ENCODE measurements around the gene EXD3. TPM values are rescaled to one million over a fixed set of nuclear protein-coding genes. Genes with fewer than 3 reads are reported as not detected.
A peak's percentile ranks its signal among the peaks of the same experiment; 100 is the strongest.
"Not testable (repeated sequence)": the region's sequence is repeated elsewhere in the genome, so short reads cannot be mapped to it uniquely, and the experiment has no call there.

The EXD3 gene
- total RNA-seq, 2 donors from 2014 or later: 15.4 to 17.8 TPM

DNA sequence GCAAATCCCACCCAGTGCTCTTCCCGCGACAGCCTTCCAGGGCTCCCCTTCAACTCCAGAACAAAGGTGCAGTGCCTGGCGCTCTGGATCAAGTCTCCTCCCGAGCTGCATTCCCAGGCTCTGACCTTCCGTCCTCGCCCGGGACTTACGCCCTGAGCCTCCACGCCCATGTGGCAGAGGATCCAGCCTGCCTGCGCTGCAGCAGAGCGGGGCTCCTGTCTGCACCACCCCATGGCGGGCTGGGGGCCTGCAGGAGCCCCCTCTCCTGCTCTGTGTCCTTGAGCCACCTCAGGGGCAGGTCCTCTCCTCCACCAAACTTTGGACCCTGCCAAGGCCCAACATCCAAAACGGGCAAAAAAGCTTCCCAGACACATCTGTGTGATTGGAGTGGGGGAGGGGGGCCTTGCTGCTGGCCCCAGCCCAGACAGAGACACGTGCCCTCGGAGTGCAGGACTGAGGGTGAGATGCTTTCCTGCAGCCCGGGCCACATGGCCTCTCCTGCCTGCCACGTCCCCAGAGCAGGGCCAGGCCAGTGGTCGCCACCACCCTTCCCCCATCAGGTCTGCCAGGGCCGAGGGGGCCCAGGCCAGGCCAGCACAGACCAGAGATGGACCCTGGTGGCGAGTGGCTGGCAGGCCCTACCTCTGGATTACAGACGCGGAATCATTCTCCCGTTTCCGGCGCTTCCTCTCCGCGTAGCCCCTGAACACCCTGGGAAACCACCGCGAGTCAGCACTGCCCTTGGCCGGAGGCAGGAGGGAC lies 31.8 kb upstream of the EXD3 start:
- Mint-ChIP-seq H3K36me3 (ENCODE audit: low read depth) (no peaks in the 10 kb centered on the region), H3K4me1 (peaks cover 15% of the 10 kb centered on the region), H3K4me3 (peak overlapping the region; percentile 64), H3K27me3 (no peaks in the 10 kb centered on the region), H3K27ac (no peak overlapping the region)
- no peaks in the 10 kb centered on the region for H3K9me3 ChIP-seq (ENCODE audit: control insufficient read depth, low read length, poor library complexity, severe bottlenecking)
- DNase-seq: peak in 2 of 3 donors; percentile 4
- no peak for ATAC-seq

DNA sequence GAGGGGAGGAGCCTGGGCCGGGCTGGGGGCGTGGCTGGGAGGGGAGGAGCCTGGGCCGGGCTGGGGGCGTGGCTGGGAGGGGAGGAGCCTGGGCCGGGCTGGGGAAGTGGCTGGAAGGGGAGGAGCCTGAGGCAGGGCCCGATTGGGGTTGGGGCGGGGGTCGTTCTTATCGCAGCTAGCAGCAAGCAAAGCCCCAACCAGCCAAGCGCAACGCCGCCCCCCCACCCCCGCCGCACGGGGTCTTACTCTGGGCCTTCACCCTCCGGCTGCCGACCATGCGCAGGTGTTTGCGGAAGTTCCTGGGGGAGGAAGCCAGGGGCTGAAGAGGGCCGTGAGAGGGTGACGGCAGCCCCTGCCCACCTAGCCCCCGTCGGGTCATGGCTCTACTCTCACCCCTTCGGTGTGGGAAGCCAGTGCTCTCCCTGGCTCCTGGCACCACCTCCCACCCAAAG lies 31.2 kb upstream of the EXD3 start:
- H3K27me3 Mint-ChIP-seq: no peaks in the 10 kb centered on the region
- ATAC-seq: peak; percentile 39
- no peak overlapping the region for H3K27ac Mint-ChIP-seq
- H3K4me1 Mint-ChIP-seq: peaks cover 14% of the 10 kb centered on the region
- DNase-seq: peak in 2 of 3 donors; percentile 43 to 48
- H3K4me3 Mint-ChIP-seq: peak overlapping the region; percentile 64
- H3K36me3 Mint-ChIP-seq (ENCODE audit: low read depth): no peaks in the 10 kb centered on the region
- H3K9me3 ChIP-seq (ENCODE audit: control insufficient read depth, low read length, poor library complexity, severe bottlenecking): no peaks in the 10 kb centered on the region

DNA sequence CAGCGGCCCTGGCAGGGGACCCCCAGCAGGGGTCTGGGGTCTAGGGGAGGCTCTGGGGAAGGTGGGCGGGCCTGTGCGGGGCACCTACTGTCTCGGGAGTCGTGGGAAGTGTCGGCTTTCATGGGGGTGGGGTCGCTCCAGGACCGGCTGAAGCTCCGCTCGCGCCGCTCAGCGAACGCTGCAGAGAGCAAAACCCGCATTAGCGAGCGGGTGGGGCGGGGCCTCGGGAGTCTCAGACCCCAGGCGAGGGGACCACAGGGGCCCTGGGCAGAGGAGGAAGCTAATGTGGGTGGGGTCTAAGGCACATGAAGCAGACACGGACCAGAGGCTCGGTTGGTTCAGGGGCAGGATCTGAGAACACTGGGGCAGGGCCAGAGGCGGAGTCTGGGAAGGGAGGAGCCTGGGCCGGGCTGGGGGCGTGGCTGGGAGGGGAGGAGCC lies 30.7 kb upstream of the EXD3 start:
- Mint-ChIP-seq H3K36me3 (ENCODE audit: low read depth) (no peaks in the 10 kb centered on the region), H3K4me3 (peak overlapping the region; percentile 66), H3K4me1 (peaks cover 16% of the 10 kb centered on the region), H3K27ac (no peak overlapping the region), H3K27me3 (no peaks in the 10 kb centered on the region)
- no peaks in the 10 kb centered on the region for H3K9me3 ChIP-seq (ENCODE audit: control insufficient read depth, low read length, poor library complexity, severe bottlenecking)
- DNase-seq: peak; percentile 40 to 58 (median 48)
- peak; percentile 67 for ATAC-seq

DNA sequence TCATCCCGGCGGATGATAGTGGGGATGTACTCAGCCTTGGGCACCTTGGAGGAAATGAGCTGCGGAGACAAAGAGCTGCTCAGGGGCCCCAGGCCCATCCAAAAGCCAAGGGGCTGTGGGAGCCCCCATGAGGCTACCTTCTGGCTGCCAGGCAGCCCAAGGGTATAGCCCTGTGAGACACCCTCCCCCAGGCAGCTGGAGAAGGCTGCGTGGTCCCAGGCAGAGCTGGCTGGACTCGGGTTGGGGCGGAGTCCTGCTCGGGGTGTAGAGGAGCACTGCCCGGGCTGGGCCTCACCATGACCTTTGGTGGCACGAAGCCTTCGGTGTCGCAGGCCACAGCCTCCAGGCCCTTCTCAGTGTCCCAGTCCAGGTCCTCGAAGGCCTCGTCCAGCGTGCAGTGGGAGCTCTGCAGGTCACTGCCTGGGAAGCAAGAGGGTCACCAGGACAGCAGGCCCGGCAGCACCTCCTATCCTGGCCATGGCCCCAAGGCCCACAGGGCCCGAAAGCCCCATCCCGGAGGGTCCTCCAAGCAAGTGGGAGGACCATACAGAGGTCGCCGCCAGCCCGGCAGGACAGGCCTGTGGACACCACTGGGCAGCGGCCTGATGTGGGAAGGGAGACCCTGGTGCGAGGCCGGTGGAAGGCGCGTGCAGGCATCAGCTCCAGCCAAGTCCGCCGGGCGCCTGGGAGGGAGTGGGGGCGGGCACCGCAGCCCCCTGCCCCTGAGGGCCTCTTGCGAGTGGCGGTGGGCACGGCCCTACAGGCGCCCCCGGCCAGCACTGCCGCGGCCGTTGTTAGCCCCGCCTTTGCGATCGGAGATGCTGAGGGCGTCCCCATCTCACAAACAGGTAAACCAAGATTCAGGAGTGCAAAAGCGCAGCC lies 30.0 kb upstream of the EXD3 start:
- Mint-ChIP-seq H3K27ac (no peak overlapping the region), H3K27me3 (no peaks in the 10 kb centered on the region), H3K4me1 (peaks cover 16% of the 10 kb centered on the region), H3K4me3 (peak overlapping the region; percentile 83), H3K36me3 (ENCODE audit: low read depth) (no peaks in the 10 kb centered on the region)
- no peak for ATAC-seq
- DNase-seq: peak in 2 of 3 donors; percentile 5 to 10
- H3K9me3 ChIP-seq (ENCODE audit: control insufficient read depth, low read length, poor library complexity, severe bottlenecking): no peaks in the 10 kb centered on the region

DNA sequence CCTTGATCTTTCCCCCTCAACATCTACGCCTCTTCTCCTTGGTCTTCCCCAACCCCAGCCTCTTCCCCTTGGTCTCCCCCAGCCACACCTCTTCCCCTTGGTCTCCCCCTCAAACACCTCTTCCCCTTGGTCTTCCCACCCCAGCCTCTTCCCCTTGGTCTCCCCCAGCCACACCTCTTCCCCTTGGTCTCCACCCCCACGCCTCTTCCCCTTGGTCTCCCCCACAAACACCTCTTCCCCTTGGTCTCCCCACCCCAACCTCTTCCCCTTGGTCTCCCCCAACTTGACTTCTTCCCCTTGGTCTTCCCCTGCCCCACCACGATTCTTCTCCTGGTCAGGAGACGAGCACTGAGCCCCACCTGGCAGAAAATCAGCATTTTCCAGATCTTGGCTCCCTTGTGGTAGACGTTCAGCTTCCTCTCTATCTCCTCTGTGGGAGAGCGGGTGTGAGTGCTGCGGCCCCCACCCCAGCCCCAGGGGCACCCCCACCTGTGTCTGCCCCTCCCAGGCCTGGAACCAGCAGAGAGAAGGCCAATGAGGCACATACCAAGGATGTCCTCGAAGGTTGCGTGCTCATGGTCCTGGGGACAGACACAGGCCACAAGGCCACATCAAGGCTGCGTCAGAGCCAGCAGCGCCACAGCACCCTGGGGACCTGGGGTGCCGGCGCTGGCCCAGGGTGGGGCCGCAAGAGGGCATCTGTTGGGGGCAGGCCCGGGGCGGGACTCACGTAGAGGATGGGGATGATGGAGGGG lies 29.2 kb upstream of the EXD3 start:
- peak overlapping the region; percentile 83 for H3K4me3 Mint-ChIP-seq
- no peaks in the 10 kb centered on the region for H3K36me3 Mint-ChIP-seq (ENCODE audit: low read depth)
- no peaks in the 10 kb centered on the region for H3K9me3 ChIP-seq (ENCODE audit: control insufficient read depth, low read length, poor library complexity, severe bottlenecking)
- H3K4me1 Mint-ChIP-seq: peaks cover 17% of the 10 kb centered on the region
- peak in 2 of 3 donors; percentile 1 to 5 for DNase-seq
- H3K27me3 Mint-ChIP-seq: no peaks in the 10 kb centered on the region
- no peak for ATAC-seq
- no peak overlapping the region for H3K27ac Mint-ChIP-seq

DNA sequence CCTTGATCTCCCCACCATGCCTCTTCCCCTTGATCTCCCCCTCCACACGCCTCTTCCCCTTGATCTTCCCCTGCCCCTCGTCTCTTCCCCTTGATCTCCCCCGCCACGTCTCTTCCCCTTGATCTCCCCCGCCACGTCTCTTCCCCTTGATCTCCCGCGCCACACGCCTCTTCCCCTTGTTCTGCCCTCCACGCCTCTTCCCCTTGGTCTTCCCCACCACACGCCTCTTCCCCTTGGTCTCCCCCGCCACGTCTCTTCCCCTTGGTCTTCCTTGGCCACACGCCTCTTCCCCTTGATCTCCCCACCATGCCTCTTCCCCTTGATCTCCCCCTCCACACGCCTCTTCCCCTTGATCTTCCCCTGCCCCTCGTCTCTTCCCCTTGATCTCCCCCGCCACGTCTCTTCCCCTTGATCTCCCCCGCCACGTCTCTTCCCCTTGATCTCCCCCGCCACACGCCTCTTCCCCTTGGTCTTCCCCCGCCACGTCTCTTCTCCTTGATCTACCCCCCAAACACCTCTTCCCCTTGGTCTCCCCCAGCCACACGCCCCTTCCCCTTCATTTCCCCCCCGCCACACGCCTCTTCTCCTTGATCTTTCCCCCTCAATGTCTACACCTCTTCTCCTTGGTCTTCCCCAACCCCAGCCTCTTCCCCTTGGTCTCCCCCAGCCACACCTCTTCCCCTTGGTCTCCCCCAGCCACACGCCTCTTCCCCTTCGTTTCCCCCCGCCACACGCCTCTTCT lies 28.5 kb upstream of the EXD3 start:
- not testable (repeated sequence) for H3K9me3 ChIP-seq (ENCODE audit: control insufficient read depth, low read length, poor library complexity, severe bottlenecking); H3K27me3 Mint-ChIP-seq; ATAC-seq; H3K27ac Mint-ChIP-seq; H3K36me3 Mint-ChIP-seq (ENCODE audit: low read depth)
- H3K4me1 Mint-ChIP-seq: peaks cover 20% of the 10 kb centered on the region
- DNase-seq: peak in 1 of 3 donors; percentile 18
- H3K4me3 Mint-ChIP-seq: peak overlapping the region; percentile 83

DNA sequence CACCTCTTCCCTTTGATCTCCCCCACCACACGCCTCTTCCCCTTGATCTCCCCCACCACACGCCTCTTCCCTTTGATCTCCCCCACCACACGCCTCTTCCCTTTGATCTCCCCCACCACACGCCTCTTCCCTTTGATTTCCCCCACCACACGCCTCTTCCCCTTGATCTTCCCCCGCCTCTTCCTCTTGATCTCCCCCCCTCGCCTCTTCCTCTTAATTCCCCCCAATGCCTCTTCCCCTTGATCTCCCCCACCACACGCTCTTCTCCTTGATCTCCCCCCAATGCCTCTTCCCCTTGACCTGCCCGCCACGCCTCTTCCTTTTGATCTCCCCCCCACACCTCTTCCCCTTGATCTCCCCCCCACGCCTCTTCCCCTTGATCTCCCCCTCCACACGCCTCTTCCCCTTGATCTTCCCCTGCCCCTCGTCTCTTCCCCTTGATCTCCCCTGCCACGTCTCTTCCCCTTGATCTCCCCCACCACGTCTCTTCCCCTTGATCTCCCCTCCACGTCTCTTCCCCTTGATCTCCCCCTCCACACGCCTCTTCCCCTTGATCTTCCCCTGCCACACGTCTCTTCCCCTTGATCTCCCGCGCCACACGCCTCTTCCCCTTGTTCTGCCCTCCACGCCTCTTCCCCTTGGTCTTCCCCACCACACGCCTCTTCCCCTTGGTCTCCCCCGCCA lies 27.7 kb upstream of the EXD3 start:
- H3K4me3 Mint-ChIP-seq: peak overlapping the region; percentile 83
- H3K4me1 Mint-ChIP-seq: peaks cover 20% of the 10 kb centered on the region
- H3K36me3 Mint-ChIP-seq (ENCODE audit: low read depth); H3K27me3 Mint-ChIP-seq; H3K9me3 ChIP-seq (ENCODE audit: control insufficient read depth, low read length, poor library complexity, severe bottlenecking); ATAC-seq: not testable (repeated sequence)
- peak overlapping the region; percentile 49 for H3K27ac Mint-ChIP-seq
- peak in 2 of 3 donors; percentile 3 to 43 for DNase-seq

DNA sequence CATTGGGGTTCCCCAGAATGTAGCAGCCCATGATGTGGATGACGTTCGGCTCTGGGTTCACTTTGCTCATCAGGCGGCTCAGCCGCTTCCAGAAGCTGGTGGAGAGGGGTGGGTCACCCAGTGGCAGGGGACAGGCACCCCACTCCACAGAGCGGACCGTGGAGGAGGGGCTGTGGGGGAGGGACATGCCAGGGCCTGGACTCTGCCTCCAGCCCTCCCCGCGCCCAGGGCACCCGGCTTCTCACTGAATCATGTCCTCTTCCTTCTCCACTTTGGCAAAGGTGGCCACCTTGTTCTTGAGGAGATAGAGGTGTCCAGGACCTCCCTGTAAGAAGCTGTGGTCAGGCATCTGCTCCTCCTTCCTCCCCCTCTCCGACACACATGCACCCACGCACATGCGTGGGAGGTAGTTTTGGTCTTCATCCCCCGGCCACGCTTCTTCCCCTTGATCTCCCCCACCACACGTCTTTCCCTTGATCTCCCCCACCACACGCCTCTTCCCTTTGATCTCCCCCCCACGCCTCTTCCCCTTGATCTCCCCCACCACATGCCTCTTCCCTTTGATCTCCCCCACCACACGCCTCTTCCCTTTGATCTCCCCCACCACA lies 27.1 kb upstream of the EXD3 start:
- Mint-ChIP-seq H3K27me3 (no peaks in the 10 kb centered on the region), H3K4me3 (peak overlapping the region; percentile 83), H3K27ac (peak overlapping the region; percentile 49), H3K4me1 (peaks cover 25% of the 10 kb centered on the region), H3K36me3 (ENCODE audit: low read depth) (no peaks in the 10 kb centered on the region)
- ATAC-seq (peak; percentile 27), DNase-seq (peak in 1 of 3 donors; percentile 46)
- H3K9me3 ChIP-seq (ENCODE audit: control insufficient read depth, low read length, poor library complexity, severe bottlenecking): no peaks in the 10 kb centered on the region

DNA sequence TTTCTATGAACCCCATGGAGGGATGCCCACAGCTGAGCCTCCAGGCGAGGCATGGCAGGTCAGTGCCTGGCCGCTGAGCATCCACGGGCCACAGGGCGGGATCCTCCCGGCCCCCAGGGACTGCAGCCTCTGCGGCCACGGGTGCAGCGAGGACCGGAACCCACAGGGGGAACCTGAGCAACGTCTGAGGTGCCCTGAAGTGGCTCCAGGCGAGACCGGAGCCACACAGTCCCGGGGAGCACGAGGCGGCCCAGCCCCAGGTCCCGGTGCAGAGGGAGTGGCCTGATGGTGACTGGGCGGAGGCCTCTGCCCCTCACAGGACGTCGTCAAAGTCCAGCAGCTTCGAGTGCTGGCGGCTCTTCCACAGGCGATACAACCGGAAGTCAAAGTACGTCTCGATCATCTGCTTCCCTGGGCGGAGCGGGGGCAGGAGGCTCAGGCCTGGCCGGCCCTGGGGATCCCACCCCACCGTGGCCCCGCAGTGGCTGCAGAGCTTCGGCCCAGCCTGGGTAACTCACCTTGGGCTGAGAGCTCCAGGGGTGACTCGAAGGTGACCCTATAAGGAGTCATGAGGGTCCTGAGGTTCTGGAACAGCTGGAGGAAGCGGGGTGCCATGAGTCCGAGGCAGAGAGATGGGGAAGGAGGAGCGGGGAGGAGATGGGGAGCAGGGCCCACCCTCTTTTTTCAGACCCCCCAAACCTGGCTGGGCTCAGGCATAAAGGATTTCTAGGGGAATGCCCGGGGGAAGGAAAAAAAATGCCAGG lies 26.3 kb upstream of the EXD3 start:
- Mint-ChIP-seq H3K36me3 (ENCODE audit: low read depth) (no peaks in the 10 kb centered on the region), H3K4me3 (peak overlapping the region; percentile 9), H3K27me3 (no peaks in the 10 kb centered on the region), H3K4me1 (peaks cover 25% of the 10 kb centered on the region), H3K27ac (no peak overlapping the region)
- ATAC-seq: peak; percentile 20
- peak in 2 of 3 donors; percentile 4 to 13 for DNase-seq
- H3K9me3 ChIP-seq (ENCODE audit: control insufficient read depth, low read length, poor library complexity, severe bottlenecking): no peaks in the 10 kb centered on the region

DNA sequence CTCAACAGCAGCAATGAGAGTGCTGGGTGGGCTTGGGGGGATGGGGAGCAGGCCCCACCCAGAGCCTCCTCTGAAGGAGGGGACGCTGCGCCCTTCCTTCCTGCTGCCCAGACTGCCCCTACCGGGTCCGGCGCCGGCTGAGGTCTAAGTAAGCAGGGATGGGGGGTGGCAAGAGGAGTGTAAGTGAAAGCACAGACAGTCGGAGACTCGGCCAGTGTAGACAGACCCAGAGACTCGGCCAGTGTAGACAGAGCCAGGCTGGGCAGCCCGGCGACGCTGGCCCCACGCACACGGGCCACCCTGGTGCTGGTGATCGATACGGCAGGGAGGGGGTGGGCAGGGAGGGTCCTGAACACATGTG lies 25.6 kb upstream of the EXD3 start:
- no peak overlapping the region for H3K4me3 Mint-ChIP-seq
- DNase-seq (no peak), ATAC-seq (peak; percentile 4)
- H3K9me3 ChIP-seq (ENCODE audit: control insufficient read depth, low read length, poor library complexity, severe bottlenecking): no peaks in the 10 kb centered on the region
- peaks cover 25% of the 10 kb centered on the region for H3K4me1 Mint-ChIP-seq
- H3K27me3 Mint-ChIP-seq: peaks cover 3% of the 10 kb centered on the region
- H3K27ac Mint-ChIP-seq: no peak overlapping the region
- no peaks in the 10 kb centered on the region for H3K36me3 Mint-ChIP-seq (ENCODE audit: low read depth)
